Neural cell (in vitro differentiated cells): ENCODE measurements around the gene APBA1. TPM values are rescaled to one million over a fixed set of nuclear protein-coding genes. Genes with fewer than 3 reads are reported as not detected.

Experiments used
- H2AFZ ChIP-seq: fragments of 200-600, 300-800 bp; sonication (generic), shearing (Covaris generic); 2 replicates; pipeline ENCODE4 v1.6.0; 2014; ENCODE audit warnings: low read depth, mild to moderate bottlenecking, antibody characterized with exemption, low read length, moderate library complexity
- H3F3A ChIP-seq: fragments of 200-600 bp; shearing (Covaris generic); 2 replicates; pipeline ENCODE4 v1.6.1; 2016; ENCODE audit warnings: mild to moderate bottlenecking, moderate library complexity, mixed read lengths, antibody characterized with exemption, low read length; ENCODE audit not compliant: insufficient read depth, poor library complexity, severe bottlenecking
- H3K27ac ChIP-seq: fragments of 200-600, 300-800 bp; sonication (generic), shearing (Covaris generic); 2 replicates; pipeline ENCODE4 v1.5.1; 2014; ENCODE audit warnings: mild to moderate bottlenecking, low read length, moderate library complexity
- H3K27me3 ChIP-seq: fragments of 300-800, 200-600 bp; sonication (generic), shearing (Covaris generic); 2 replicates; pipeline ENCODE4 v1.6.0; 2014; ENCODE audit warnings: mild to moderate bottlenecking, low read depth, low read length, moderate library complexity; ENCODE audit not compliant: insufficient read depth
- H3K36me3 ChIP-seq: fragments of 300-800, 200-600 bp; sonication (generic), shearing (Covaris generic); 2 replicates; pipeline ENCODE4 v1.5.1; 2014; ENCODE audit warnings: mild to moderate bottlenecking, antibody characterized with exemption, low read length, moderate library complexity; ENCODE audit not compliant: insufficient read depth
- H3K4me2 ChIP-seq: fragments of 300-800, 200-600 bp; sonication (generic), shearing (Covaris generic); 2 replicates; pipeline ENCODE4 v1.6.0; 2014; ENCODE audit warnings: mild to moderate bottlenecking, low read length
- H3K4me3 ChIP-seq: fragments of 300-800, 200-600 bp; sonication (generic), shearing (Covaris generic); 2 replicates; pipeline ENCODE4 v1.5.1; 2014; ENCODE audit warnings: mild to moderate bottlenecking, low read length, moderate library complexity
- H3K79me2 ChIP-seq: fragments of 200-600 bp; shearing (Covaris generic); replicated peaks from 2 replicates; pipeline ENCODE4 v1.6.0; 2014; ENCODE audit warnings: mild to moderate bottlenecking, low read length, moderate library complexity; ENCODE audit not compliant: insufficient read depth
- H3K9ac ChIP-seq: fragments of 300-800, 200-600 bp; sonication (generic), shearing (Covaris generic); 2 replicates; pipeline ENCODE4 v1.6.1; 2016; ENCODE audit warnings: mild to moderate bottlenecking, low read length, mixed read lengths
- H3K9me2 ChIP-seq: fragments of 200-600 bp; shearing (Covaris generic); 2 replicates; pipeline ENCODE4 v1.6.1; 2016; ENCODE audit warnings: mild to moderate bottlenecking, low read length, mixed read lengths; ENCODE audit not compliant: insufficient read depth
- H3K9me3 ChIP-seq: fragments of 200-600, 300-800 bp; sonication (generic), shearing (Covaris generic); 2 replicates; pipeline ENCODE4 v1.6.1; 2016; ENCODE audit warnings: mild to moderate bottlenecking, mixed run types, low read length, moderate library complexity, mixed read lengths
- H4K20me1 ChIP-seq: fragments of 200-600 bp; shearing (Covaris generic); 2 replicates; pipeline ENCODE4 v1.6.1; 2016; ENCODE audit warnings: mild to moderate bottlenecking, mixed run types; ENCODE audit not compliant: insufficient read depth
- EP300 ChIP-seq: fragments of 450-650 bp; conservative IDR thresholded peaks from 2 replicates; pipeline ENCODE4 v1.6.1; 2014; ENCODE audit warnings: antibody characterized with exemption, mild to moderate bottlenecking, moderate library complexity; ENCODE audit not compliant: poor library complexity, severe bottlenecking
- EZH2 ChIP-seq: fragments of 200-600, 300-800 bp; shearing (Covaris generic), sonication (generic); IDR thresholded peaks from 2 replicates; pipeline ENCODE4 v1.6.1; 2014; ENCODE audit warnings: antibody characterized with exemption, low read length, borderline replicate concordance, mild to moderate bottlenecking; ENCODE audit not compliant: insufficient read depth, poor library complexity, severe bottlenecking
- MXI1 ChIP-seq: fragments of 450-650 bp; conservative IDR thresholded peaks from 2 replicates; pipeline ENCODE4 v1.6.1; 2014; ENCODE audit warnings: antibody characterized with exemption, mild to moderate bottlenecking; ENCODE audit not compliant: poor library complexity, severe bottlenecking
- POLR2AphosphoS5 ChIP-seq: IDR thresholded peaks from 2 replicates; pipeline ENCODE4 v1.6.1; 2012
- RAD21 ChIP-seq: fragments of 450-650 bp; conservative IDR thresholded peaks from 2 replicates; pipeline ENCODE4 v1.6.1; 2014; ENCODE audit warnings: antibody characterized with exemption, mild to moderate bottlenecking, moderate library complexity
- SMC3 ChIP-seq: fragments of 450-650 bp; conservative IDR thresholded peaks from 2 replicates; pipeline ENCODE4 v1.6.1; 2014; ENCODE audit warnings: antibody characterized with exemption, mild to moderate bottlenecking, moderate library complexity; ENCODE audit not compliant: poor library complexity
- TAF1 ChIP-seq: IDR thresholded peaks from 2 replicates; pipeline ENCODE4 v1.6.1; 2012; ENCODE audit warnings: low read depth
- polyA plus RNA-seq: library from polyadenylated mRNA; depleted of rRNA; stranded (reverse); fragments of >200 nt; gene quantifications from 2 replicates; pipeline ENCODE4 v1.2.3, GENCODE V29; 2014
- TF ChIP-seq, protein P1 (sequence below): IDR thresholded peaks from 2 replicates; pipeline ENCODE4 v1.6.1; 2012; ENCODE audit warnings: borderline replicate concordance
- TF ChIP-seq, protein P2 (sequence below): fragments of 450-650 bp; IDR thresholded peaks from 2 replicates; pipeline ENCODE4 v1.5.1; 2014; ENCODE audit warnings: antibody characterized with exemption, mild to moderate bottlenecking, moderate library complexity; ENCODE audit not compliant: poor library complexity, severe bottlenecking

Gene APBA1
- polyA plus RNA-seq, 1 donor from 2014 or later = 10.9 TPM

GRCh38 chr9:69674716-69675438 is 2.7 kb upstream of the APBA1 start:
- TF ChIP-seq, protein P1, sequence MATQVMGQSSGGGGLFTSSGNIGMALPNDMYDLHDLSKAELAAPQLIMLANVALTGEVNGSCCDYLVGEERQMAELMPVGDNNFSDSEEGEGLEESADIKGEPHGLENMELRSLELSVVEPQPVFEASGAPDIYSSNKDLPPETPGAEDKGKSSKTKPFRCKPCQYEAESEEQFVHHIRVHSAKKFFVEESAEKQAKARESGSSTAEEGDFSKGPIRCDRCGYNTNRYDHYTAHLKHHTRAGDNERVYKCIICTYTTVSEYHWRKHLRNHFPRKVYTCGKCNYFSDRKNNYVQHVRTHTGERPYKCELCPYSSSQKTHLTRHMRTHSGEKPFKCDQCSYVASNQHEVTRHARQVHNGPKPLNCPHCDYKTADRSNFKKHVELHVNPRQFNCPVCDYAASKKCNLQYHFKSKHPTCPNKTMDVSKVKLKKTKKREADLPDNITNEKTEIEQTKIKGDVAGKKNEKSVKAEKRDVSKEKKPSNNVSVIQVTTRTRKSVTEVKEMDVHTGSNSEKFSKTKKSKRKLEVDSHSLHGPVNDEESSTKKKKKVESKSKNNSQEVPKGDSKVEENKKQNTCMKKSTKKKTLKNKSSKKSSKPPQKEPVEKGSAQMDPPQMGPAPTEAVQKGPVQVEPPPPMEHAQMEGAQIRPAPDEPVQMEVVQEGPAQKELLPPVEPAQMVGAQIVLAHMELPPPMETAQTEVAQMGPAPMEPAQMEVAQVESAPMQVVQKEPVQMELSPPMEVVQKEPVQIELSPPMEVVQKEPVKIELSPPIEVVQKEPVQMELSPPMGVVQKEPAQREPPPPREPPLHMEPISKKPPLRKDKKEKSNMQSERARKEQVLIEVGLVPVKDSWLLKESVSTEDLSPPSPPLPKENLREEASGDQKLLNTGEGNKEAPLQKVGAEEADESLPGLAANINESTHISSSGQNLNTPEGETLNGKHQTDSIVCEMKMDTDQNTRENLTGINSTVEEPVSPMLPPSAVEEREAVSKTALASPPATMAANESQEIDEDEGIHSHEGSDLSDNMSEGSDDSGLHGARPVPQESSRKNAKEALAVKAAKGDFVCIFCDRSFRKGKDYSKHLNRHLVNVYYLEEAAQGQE = no peak
- TF ChIP-seq EP300 (no peak), EZH2 (no peak), SMC3 (no peak), MXI1 (no peak), POLR2AphosphoS5 (no peak), RAD21 (no peak), TAF1 (no peak)
- TF ChIP-seq, protein P2, sequence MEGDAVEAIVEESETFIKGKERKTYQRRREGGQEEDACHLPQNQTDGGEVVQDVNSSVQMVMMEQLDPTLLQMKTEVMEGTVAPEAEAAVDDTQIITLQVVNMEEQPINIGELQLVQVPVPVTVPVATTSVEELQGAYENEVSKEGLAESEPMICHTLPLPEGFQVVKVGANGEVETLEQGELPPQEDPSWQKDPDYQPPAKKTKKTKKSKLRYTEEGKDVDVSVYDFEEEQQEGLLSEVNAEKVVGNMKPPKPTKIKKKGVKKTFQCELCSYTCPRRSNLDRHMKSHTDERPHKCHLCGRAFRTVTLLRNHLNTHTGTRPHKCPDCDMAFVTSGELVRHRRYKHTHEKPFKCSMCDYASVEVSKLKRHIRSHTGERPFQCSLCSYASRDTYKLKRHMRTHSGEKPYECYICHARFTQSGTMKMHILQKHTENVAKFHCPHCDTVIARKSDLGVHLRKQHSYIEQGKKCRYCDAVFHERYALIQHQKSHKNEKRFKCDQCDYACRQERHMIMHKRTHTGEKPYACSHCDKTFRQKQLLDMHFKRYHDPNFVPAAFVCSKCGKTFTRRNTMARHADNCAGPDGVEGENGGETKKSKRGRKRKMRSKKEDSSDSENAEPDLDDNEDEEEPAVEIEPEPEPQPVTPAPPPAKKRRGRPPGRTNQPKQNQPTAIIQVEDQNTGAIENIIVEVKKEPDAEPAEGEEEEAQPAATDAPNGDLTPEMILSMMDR = no peak
- Histone ChIP-seq H3K4me3 (no peak overlapping the region), H3K9me2 (no peaks in the 10 kb centered on the region), H2AFZ (no peak overlapping the region), H3K79me2 (peaks cover 13% of the 10 kb centered on the region), H3K27me3 (no peaks in the 10 kb centered on the region), H3K4me2 (no peak overlapping the region), H3F3A (no peaks in the 10 kb centered on the region), H4K20me1 (no peaks in the 10 kb centered on the region), H3K9ac (no peak overlapping the region), H3K27ac (no peak overlapping the region), H3K36me3 (no peaks in the 10 kb centered on the region), H3K9me3 (no peaks in the 10 kb centered on the region)

- Histone ChIP-seq H3F3A (no peaks in the 10 kb centered on the region), H3K4me2 (no peak overlapping the region), H3K9me3 (no peaks in the 10 kb centered on the region), H4K20me1 (no peaks in the 10 kb centered on the region), H3K36me3 (no peaks in the 10 kb centered on the region), H3K27me3 (no peaks in the 10 kb centered on the region), H3K9ac (no peak overlapping the region), H3K4me3 (no peak overlapping the region), H3K79me2 (peaks cover 20% of the 10 kb centered on the region), H3K27ac (no peak overlapping the region), H3K9me2 (no peaks in the 10 kb centered on the region), H2AFZ (no peak overlapping the region)
- TF ChIP-seq, protein P2 = peak; percentile 26
- TF ChIP-seq SMC3 = no peak
Observed at GRCh38 chr9:69674112-69674685, 2.0 kb upstream of the APBA1 start.
